HG02981 (cell line): ENCODE results near the gene SLC22A7.
"Not testable (repeated sequence)": the region's sequence is repeated elsewhere in the genome, so short reads cannot be mapped to it uniquely, and the experiment has no call there.

Source experiments
- ATAC-seq: cut with Tn5 transposase; IDR thresholded peaks from one replicate; pipeline ENCODE4 v1.9.1; 2021; ENCODE audit warnings: mild to moderate bottlenecking, moderate library complexity; ENCODE audit not compliant: unreplicated experiment

SLC22A7 gene

DNA sequence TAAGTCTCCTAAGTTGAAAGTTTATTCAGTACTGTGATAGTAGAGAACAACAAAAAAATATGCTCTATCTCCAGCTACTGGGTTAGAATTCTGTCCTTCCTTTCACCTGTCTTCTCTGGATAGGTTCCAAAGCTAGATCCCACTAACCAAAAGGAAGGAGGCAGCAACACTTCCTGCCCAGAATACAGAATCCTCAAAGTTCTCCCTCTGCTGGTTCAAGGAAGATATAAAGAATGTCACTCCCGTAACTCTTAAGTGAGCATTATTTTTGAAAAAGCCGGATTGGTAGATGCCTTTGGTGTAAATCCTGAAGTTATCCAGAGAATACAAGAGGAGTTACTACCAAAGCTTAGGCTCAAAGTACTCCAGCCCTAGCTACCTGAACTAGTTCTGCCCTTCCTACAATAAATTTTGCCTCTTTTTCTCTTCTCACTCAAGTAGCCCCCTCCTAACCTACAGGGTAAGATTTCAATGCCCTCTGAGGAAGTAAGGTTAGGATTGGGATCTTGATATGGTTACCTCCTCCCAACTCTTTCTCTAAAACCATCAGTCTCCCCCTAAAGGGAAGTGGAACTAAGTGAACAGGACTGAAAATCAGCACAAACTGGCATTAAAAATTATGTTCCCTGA, 36.5 kb downstream of the SLC22A7 start:
- ATAC-seq = no peak

DNA sequence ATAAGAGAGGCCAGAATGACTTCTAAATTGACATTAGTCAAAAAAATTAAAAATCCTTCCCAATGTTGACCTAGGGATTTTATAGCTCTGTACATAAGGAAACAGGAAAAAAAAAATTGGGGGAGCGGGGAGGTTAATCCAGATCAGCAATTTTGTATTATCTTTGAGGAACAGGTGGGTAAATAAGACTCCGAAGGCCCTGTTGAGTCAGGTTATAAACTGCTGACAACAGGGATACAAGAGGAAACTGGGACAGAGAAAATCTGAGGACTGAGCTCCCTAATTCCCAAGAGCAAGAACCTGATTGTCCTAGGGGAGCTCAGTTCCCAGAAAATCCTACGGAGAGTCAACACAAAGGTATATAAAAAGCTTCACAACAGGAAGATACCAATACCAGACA, 37.4 kb downstream of the SLC22A7 start:
- ATAC-seq = no peak

DNA sequence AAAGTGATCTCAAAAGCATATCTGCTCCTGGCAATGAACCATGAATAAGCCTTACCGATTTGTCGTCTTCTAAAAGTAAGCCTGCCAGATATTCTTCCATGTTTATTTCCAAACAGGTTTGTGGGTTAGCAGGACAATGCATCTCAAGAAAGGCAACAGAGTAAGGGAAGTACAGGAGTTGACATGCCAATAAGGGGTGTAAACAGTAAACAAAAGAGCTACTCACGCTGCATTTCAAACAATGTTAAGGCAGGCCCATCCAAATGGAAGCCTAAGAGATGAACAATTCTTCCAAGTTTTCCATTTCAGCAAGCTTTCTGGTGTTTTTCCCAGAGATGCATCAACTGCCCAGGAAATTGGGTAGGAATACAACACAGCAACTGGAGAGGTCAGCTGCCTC, 38.3 kb downstream of the SLC22A7 start:
- no peak for ATAC-seq

DNA sequence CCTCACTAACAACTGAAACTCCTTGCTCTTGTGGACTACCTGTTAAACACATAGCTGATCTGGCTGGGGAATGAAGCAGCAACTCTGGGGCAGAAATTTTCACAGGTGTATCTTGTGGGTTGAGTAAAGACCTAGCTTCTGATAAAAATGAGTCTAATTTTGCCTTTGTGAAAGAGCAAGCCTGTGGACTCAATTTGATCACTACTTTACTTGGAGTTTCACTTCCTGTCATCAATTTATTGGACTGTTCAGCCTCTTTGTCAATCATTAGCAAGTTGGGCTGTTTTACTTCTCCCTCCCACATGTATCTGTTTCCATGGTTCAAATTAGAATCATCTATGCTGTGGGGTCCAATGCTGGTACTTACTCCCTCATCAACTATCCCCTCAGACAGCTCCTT, 40.2 kb downstream of the SLC22A7 start:
- peak; percentile 42 for ATAC-seq

DNA sequence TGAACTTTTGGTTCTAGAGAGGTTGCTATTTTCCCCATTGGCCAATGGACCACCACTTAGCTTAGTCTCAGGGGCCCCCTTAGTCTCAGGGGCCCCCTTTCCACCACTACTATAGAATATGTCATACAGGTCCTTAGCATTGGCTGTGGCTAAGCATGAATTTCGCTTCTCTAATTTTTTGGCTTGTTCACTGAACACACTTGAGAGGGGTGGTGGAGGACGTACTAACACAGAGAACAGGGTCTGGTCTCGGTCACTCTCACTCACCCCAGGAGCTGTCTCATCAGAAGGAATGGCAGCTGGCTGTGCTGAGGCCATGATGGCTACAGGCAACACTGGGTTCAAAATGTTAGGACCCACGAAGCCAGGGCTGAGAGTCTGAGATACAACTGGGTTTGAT, 41.1 kb downstream of the SLC22A7 start:
- ATAC-seq = peak; percentile 84

DNA sequence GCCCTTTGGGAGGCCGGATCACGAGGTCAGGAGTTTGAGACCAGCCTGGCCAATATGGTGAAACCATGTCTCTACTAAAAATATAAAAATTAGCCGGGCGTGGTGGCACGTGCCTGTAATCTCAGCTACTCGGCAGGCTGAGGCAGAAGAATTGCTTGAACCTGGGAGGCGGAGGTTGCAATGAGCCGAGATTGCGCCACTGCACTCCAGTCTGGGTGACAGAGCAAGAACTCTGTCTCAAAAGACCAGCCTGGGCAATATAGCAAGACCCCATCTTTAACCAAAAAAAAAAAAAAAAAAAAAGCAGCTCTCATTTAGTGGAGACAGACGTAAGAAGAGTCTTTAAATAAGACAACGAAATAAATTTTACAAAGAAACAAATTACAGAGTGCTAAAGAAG, 48.2 kb downstream of the SLC22A7 start:
- ATAC-seq = not testable (repeated sequence)

DNA sequence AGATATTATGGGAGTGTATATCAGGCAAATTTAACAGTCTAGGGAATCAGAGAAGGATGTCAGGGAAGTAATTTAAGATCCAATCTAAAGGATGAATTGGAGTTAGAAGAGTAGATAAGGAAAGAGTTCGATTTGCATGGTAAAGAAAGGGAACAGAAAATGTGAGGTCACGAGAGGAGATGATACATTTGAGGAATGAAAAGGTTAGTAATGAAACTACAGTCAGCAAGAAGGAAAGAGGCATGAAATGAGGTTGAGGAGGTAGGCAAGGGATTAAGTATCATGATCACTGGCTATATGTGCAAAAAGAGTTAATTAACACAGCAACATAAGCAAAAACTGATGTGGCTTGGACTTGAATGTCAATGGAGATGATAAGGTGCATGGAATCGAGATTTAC, 49.0 kb downstream of the SLC22A7 start:
- ATAC-seq = no peak

DNA sequence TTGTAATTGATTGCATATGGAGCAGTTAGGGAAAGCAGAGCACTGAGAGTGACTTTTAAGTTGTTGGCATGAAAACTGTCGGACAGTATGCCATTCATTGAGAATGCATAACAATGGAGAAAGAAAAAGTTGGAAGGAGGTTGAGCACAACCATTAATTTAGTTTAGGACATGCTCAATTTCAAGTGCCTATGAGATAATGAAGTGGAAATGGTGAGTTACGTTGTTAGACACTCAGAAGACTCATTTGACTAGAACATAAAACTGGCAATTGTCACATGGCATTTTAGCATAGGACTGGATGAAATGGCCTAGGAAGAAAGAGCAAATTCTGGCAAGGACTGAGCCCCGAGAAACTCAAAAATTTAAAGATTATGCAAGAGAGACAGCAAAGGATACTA, 49.4 kb downstream of the SLC22A7 start:
- no peak for ATAC-seq

DNA sequence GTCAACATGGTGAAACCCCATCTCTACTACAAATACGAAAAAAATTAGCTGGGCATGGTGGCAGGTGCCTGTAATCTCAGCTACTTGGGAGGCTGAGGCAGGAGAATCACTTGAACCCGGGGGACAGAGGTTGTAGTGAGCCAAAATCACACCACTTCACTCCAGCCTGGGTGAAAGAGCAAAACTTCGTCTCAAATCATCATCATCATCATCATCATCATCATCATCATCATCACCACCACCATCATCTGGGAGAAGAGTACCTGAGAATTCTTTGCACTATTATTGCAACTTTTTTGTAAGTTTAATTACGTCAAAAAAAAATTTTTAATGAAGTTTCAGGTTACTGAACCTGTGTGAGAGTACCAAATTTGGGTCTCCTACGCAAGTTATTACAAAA, 53.9 kb downstream of the SLC22A7 start:
- ATAC-seq = not testable (repeated sequence)
